Vagina (tissue), 2 donors: ENCODE results near the gene RIPOR3.

Experiments
- CTCF ChIP-seq, 3 experiments: fragments of 450-650 bp in 2 of 3; fragments of 200-600 bp in 1 of 3; sonication (generic) in 1 of 3; IDR thresholded peaks; one replicate each; pipeline ENCODE4 v1.5.1; 2017 to 2019; ENCODE audit warnings: antibody characterized with exemption in 3 of 3, mild to moderate bottlenecking in 2 of 3, moderate library complexity in 2 of 3
- POLR2A ChIP-seq, 2 donors: fragments of 450-650 bp; IDR thresholded peaks; one replicate each; pipeline ENCODE4 v1.6.1; 2017; ENCODE audit warnings: antibody characterized with exemption in 2 of 2, mild to moderate bottlenecking in 2 of 2, moderate library complexity in 2 of 2
- POLR2AphosphoS5 ChIP-seq, 2 donors: sonication (generic); formaldehyde crosslinking; IDR thresholded peaks; one replicate each; pipeline ENCODE4 v1.9.0; 2017; ENCODE audit warnings: antibody characterized with exemption in 2 of 2, mild to moderate bottlenecking in 2 of 2, low read depth in 1 of 2; ENCODE audit not compliant: insufficient read depth in 1 of 2

DNA sequence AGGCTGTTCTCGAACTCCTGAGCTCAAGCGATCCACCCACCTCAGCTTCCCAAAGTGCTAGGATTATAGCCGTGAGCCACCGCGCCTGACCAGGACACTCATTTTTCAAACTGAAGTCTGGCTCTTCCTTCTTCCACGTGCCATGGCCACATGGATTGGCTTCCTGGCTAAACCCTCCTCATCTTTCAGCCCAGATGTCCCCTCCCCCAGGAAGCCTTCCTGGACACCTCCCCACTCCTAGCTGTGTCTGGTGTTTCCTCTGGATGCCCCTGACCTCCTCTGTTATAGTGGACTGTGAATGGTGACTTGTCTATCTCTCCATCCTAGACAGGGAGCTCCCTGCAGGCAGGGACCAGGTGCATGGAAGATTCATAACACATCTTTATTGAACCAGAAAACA is 57.2 kb downstream of the RIPOR3 start:
- TF ChIP-seq POLR2A (IDR thresholded peaks at IDR 0.05) (no peak), CTCF (IDR thresholded peaks at IDR 0.05) (no peak), POLR2AphosphoS5 (IDR thresholded peaks at IDR 0.05; ENCODE audit: insufficient read depth in 1 of 2, low read depth in 1 of 2) (no peak)
